ENCODE results near the gene DDX39B.

DDX39B gene

DNA sequence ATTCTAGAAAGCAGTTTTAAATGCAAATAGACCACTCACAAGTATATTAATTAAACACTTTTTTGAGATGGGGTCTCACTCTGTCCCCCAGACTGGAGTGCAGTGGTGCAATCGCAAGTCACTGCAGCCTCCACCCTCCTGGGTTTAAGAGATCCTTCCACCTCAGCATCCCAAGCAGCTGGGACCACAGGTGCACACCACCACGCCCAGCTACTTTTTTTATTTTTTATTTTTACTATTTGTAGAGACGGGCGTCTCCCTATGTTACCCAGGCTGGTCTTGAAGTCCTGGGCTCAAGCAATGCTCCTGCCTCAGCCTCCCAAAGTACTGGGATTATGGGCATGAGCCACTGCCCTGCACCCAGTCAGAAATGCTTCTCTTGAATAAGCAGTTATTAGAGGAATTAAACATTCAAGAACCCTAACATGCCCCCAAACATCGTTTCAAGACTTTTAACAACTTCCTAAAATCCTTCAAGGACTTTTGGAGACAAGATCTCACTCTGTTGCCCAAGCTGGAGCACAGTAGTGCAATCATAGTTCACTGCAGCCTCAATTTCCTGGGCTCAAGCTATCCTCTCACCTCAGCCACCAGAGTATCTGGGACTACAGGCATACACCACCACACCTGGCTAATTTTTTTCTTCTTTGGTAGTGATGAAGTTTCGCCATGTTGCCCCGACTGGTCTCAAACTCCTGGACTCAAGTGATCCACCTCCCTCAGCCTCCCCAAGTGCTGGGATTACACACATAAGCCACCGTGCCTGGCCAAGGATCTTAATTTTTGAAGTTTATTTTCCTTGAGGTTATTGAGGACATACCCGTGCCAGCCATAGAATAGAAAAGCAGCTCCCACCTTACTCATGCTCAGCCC lies 9.8 kb downstream of the DDX39B start:
- no peak for TF ChIP-seq CTCF (IDR thresholded peaks at IDR 0.05; ENCODE audit: borderline replicate concordance, control extremely low read depth, extremely low read depth, insufficient read depth, missing control alignments)
- DNase-seq (ENCODE audit: low spot score): no peak
- in situ Hi-C loops (cut with MboI; ENCODE audit: low sequenced_read_pairs, unreplicated experiment): no loop called here

- TF ChIP-seq CTCF (IDR thresholded peaks at IDR 0.05; ENCODE audit: borderline replicate concordance, control extremely low read depth, extremely low read depth, insufficient read depth, missing control alignments): no peak
- in situ Hi-C loops (cut with MboI; ENCODE audit: low sequenced_read_pairs, unreplicated experiment): no loop called here
- DNase-seq (ENCODE audit: low spot score): no peak
Observed at GRCh38 chr6:31531162-31531561, 10.6 kb downstream of the DDX39B start.

GRCh38 chr6:31530659-31531058 lies 11.1 kb downstream of the DDX39B start:
- TF ChIP-seq CTCF (IDR thresholded peaks at IDR 0.05; ENCODE audit: borderline replicate concordance, control extremely low read depth, extremely low read depth, insufficient read depth, missing control alignments): no peak
- DNase-seq (ENCODE audit: low spot score): no peak
- in situ Hi-C loops (cut with MboI; ENCODE audit: low sequenced_read_pairs, unreplicated experiment): no loop called here

GRCh38 chr6:31529329-31530150 lies 12.3 kb downstream of the DDX39B start:
- no peak for DNase-seq (ENCODE audit: low spot score)
- no peak for TF ChIP-seq CTCF (IDR thresholded peaks at IDR 0.05; ENCODE audit: borderline replicate concordance, control extremely low read depth, extremely low read depth, insufficient read depth, missing control alignments)
- in situ Hi-C loops (cut with MboI; ENCODE audit: low sequenced_read_pairs, unreplicated experiment): no loop called here

DNA sequence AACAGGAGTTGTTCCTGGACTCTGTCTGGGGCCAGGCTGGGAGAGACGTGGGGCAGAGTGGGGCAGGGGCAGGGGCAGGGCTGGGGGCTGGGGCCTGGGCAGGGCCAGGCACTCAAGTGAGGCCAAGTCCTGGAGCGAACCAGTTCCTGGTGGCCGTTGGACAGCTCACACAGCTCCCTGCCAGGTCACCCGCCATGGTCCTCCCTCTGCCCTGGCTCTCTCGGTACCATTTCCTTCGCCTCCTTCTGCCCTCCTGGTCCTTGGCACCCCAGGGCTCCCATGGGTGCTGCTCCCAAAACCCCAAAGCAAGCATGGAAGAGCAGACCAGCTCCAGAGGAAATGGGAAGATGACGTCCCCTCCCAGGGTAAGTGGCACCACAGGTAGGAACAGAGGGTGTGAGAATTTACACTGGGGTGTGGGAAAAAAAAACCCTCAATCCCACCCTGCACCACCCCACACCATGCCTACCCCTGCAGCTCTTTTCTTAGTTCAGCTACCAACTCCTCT lies 12.9 kb downstream of the DDX39B start, which contains the start of gene MCCD1:
Gene MCCD1 (plus strand): TSS at position 142 of the 508 bp plus-strand sequence. CDS start 53 bp downstream, at position 195.
- TF ChIP-seq CTCF (IDR thresholded peaks at IDR 0.05; ENCODE audit: borderline replicate concordance, control extremely low read depth, extremely low read depth, insufficient read depth, missing control alignments): no peak
- DNase-seq (ENCODE audit: low spot score): no peak

GRCh38 chr6:31528307-31528777 lies 13.5 kb downstream of the DDX39B start:
- no peak for TF ChIP-seq CTCF (IDR thresholded peaks at IDR 0.05; ENCODE audit: borderline replicate concordance, control extremely low read depth, extremely low read depth, insufficient read depth, missing control alignments)
- in situ Hi-C loops (cut with MboI; ENCODE audit: low sequenced_read_pairs, unreplicated experiment): no loop called here
- DNase-seq (ENCODE audit: low spot score): no peak

More for the DNA sequence above, 12.9 kb downstream of the DDX39B start, which contains the start of gene MCCD1:
- in situ Hi-C loops (cut with MboI; ENCODE audit: low sequenced_read_pairs, unreplicated experiment): no loop called here

All from GM13976 (cell line).